ENCODE data around the gene LMF1. TPM values are rescaled to one million over a fixed set of nuclear protein-coding genes. Genes with fewer than 3 reads are reported as not detected.

LMF1 gene
- total and polyA plus RNA-seq, 2 of the 13 experiments (the other 11 are each of a cell fraction or from before 2014, with no cell fraction given), result 6.8 to 8.5 TPM

DNA sequence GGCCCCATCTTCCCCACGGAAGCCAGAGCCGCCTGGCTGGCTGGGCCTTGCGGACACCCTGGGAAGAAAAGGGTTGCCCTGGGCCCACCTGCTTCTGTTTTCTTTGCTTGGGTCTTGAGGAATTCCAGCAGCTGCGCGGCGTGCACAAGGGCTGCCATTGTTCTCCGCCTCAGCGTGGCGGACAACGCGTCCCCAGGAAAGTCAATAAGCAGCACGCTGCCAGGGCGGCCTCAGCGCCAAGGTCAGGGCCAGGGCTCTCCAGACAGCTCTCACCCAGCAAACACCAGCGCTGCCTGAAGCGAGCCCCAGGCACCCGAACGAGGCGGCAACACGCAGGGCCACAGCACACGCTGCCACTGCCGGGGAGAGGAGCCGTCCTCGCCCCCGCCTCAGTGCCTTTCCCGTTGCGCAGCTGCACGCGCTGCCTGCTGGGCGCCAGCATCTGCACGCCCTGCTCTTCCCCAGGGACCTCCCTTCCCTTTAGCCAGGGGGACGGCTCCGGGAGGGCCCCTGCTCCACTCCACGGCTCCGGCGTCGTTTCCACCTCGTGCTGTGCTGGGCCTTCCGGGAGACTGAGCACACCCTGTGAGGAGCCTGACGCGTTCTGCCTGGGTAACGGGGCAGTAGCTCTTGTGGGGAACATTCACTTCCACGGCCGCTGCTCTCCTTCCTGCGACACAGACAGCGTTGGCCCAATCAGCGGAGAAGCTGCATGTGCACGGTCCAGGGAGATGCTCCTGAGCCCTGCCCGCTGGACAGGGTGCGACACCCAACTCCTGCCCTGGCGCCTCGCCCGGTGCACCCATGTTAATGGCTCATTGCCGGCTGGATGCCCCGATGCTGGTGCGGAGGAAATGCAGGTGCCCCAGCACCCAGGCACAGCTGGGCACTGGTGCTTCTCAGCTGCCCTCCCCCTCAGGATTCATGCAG, 57.8 kb downstream of the LMF1 start (continued):
- TF ChIP-seq, protein P1, sequence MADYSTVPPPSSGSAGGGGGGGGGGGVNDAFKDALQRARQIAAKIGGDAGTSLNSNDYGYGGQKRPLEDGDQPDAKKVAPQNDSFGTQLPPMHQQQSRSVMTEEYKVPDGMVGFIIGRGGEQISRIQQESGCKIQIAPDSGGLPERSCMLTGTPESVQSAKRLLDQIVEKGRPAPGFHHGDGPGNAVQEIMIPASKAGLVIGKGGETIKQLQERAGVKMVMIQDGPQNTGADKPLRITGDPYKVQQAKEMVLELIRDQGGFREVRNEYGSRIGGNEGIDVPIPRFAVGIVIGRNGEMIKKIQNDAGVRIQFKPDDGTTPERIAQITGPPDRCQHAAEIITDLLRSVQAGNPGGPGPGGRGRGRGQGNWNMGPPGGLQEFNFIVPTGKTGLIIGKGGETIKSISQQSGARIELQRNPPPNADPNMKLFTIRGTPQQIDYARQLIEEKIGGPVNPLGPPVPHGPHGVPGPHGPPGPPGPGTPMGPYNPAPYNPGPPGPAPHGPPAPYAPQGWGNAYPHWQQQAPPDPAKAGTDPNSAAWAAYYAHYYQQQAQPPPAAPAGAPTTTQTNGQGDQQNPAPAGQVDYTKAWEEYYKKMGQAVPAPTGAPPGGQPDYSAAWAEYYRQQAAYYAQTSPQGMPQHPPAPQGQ (CRISPR knock-in tag; IDR thresholded peaks at IDR 0.05; ENCODE audit: borderline replicate concordance), result peak; percentile 51; the same call in 1 of the 2 replicates
- TF ChIP-seq, protein P2, sequence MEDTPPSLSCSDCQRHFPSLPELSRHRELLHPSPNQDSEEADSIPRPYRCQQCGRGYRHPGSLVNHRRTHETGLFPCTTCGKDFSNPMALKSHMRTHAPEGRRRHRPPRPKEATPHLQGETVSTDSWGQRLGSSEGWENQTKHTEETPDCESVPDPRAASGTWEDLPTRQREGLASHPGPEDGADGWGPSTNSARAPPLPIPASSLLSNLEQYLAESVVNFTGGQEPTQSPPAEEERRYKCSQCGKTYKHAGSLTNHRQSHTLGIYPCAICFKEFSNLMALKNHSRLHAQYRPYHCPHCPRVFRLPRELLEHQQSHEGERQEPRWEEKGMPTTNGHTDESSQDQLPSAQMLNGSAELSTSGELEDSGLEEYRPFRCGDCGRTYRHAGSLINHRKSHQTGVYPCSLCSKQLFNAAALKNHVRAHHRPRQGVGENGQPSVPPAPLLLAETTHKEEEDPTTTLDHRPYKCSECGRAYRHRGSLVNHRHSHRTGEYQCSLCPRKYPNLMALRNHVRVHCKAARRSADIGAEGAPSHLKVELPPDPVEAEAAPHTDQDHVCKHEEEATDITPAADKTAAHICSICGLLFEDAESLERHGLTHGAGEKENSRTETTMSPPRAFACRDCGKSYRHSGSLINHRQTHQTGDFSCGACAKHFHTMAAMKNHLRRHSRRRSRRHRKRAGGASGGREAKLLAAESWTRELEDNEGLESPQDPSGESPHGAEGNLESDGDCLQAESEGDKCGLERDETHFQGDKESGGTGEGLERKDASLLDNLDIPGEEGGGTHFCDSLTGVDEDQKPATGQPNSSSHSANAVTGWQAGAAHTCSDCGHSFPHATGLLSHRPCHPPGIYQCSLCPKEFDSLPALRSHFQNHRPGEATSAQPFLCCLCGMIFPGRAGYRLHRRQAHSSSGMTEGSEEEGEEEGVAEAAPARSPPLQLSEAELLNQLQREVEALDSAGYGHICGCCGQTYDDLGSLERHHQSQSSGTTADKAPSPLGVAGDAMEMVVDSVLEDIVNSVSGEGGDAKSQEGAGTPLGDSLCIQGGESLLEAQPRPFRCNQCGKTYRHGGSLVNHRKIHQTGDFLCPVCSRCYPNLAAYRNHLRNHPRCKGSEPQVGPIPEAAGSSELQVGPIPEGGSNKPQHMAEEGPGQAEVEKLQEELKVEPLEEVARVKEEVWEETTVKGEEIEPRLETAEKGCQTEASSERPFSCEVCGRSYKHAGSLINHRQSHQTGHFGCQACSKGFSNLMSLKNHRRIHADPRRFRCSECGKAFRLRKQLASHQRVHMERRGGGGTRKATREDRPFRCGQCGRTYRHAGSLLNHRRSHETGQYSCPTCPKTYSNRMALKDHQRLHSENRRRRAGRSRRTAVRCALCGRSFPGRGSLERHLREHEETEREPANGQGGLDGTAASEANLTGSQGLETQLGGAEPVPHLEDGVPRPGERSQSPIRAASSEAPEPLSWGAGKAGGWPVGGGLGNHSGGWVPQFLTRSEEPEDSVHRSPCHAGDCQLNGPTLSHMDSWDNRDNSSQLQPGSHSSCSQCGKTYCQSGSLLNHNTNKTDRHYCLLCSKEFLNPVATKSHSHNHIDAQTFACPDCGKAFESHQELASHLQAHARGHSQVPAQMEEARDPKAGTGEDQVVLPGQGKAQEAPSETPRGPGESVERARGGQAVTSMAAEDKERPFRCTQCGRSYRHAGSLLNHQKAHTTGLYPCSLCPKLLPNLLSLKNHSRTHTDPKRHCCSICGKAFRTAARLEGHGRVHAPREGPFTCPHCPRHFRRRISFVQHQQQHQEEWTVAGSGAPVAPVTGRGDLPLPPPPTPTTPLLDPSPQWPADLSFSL (CRISPR knock-in tag; IDR thresholded peaks at IDR 0.05), result no peak
- TF ChIP-seq, protein P3, sequence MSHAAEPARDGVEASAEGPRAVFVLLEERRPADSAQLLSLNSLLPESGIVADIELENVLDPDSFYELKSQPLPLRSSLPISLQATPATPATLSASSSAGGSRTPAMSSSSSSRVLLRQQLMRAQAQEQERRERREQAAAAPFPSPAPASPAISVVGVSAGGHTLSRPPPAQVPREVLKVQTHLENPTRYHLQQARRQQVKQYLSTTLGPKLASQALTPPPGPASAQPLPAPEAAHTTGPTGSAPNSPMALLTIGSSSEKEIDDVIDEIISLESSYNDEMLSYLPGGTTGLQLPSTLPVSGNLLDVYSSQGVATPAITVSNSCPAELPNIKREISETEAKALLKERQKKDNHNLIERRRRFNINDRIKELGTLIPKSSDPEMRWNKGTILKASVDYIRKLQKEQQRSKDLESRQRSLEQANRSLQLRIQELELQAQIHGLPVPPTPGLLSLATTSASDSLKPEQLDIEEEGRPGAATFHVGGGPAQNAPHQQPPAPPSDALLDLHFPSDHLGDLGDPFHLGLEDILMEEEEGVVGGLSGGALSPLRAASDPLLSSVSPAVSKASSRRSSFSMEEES (CRISPR knock-in tag; IDR thresholded peaks at IDR 0.05), result peak; percentile 56; the same call in 1 of the 2 replicates
- TF ChIP-seq ARNT2 (CRISPR knock-in tag; IDR thresholded peaks at IDR 0.05; ENCODE audit: low read depth) (peak; percentile 69; the same call in 1 of the 2 replicates), RORA (CRISPR knock-in tag; IDR thresholded peaks at IDR 0.05) (no peak), ZNF225 (CRISPR knock-in tag; IDR thresholded peaks at IDR 0.05) (no peak), CREB1 (IDR thresholded peaks at IDR 0.05) (no peak), CREB1 (CRISPR knock-in tag; IDR thresholded peaks at IDR 0.05) (no peak), SALL2 (CRISPR knock-in tag; IDR thresholded peaks at IDR 0.05) (0 out of 2 replicates have a peak, but pooled peaks have one; percentile 65), THAP11 (CRISPR knock-in tag; IDR thresholded peaks at IDR 0.05) (peak; percentile 59; the same call in 1 of the 2 replicates), ZNF737 (CRISPR knock-in tag; IDR thresholded peaks at IDR 0.05; ENCODE audit: borderline replicate concordance) (no peak), ZSCAN25 (CRISPR knock-in tag; IDR thresholded peaks at IDR 0.05) (peak; percentile 84), HNRNPUL1 (IDR thresholded peaks at IDR 0.05; ENCODE audit: low read depth, low read length) (no peak), ZNF44 (CRISPR knock-in tag; IDR thresholded peaks at IDR 0.05) (peak; percentile 78)
- TF ChIP-seq, protein P4, sequence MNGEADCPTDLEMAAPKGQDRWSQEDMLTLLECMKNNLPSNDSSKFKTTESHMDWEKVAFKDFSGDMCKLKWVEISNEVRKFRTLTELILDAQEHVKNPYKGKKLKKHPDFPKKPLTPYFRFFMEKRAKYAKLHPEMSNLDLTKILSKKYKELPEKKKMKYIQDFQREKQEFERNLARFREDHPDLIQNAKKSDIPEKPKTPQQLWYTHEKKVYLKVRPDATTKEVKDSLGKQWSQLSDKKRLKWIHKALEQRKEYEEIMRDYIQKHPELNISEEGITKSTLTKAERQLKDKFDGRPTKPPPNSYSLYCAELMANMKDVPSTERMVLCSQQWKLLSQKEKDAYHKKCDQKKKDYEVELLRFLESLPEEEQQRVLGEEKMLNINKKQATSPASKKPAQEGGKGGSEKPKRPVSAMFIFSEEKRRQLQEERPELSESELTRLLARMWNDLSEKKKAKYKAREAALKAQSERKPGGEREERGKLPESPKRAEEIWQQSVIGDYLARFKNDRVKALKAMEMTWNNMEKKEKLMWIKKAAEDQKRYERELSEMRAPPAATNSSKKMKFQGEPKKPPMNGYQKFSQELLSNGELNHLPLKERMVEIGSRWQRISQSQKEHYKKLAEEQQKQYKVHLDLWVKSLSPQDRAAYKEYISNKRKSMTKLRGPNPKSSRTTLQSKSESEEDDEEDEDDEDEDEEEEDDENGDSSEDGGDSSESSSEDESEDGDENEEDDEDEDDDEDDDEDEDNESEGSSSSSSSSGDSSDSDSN (CRISPR knock-in tag; IDR thresholded peaks at IDR 0.05), result peak; percentile 77

Measured in HepG2 (cell line).